ENCODE results near the gene CMIP. TPM values are rescaled to one million over a fixed set of nuclear protein-coding genes. Genes with fewer than 3 reads are reported as not detected.

The CMIP gene
- polyA plus RNA-seq, 1 donor from 2014 or later = 15.1 TPM

GRCh38 chr16:81582655-81583441 is 138.2 kb downstream of the CMIP start:
- H2AFZ ChIP-seq (ENCODE audit: low read depth, low read length) = no peak overlapping the region
- TF ChIP-seq EP300 (conservative IDR thresholded peaks at IDR 0.05; ENCODE audit: poor library complexity, severe bottlenecking) (no peak), MXI1 (conservative IDR thresholded peaks at IDR 0.05; ENCODE audit: poor library complexity, severe bottlenecking) (no peak), TAF1 (IDR thresholded peaks at IDR 0.05; ENCODE audit: low read depth) (no peak), CTCF (IDR thresholded peaks at IDR 0.05; ENCODE audit: poor library complexity, severe bottlenecking) (no peak), REST (IDR thresholded peaks at IDR 0.05; ENCODE audit: borderline replicate concordance) (no peak), SMC3 (conservative IDR thresholded peaks at IDR 0.05; ENCODE audit: poor library complexity) (no peak), RAD21 (conservative IDR thresholded peaks at IDR 0.05) (no peak), EZH2 (IDR thresholded peaks at IDR 0.05; ENCODE audit: borderline replicate concordance, insufficient read depth, low read length, poor library complexity, severe bottlenecking) (no peak), POLR2AphosphoS5 (IDR thresholded peaks at IDR 0.05) (no peak)
- no peaks in the 10 kb centered on the region for H3K9me2 ChIP-seq (ENCODE audit: insufficient read depth, low read length)
- no peaks in the 10 kb centered on the region for H3F3A ChIP-seq (ENCODE audit: insufficient read depth, low read length, poor library complexity, severe bottlenecking)
- no peak overlapping the region for H3K27ac ChIP-seq (ENCODE audit: low read length)
- H3K27me3 ChIP-seq (ENCODE audit: insufficient read depth, low read depth, low read length) = no peaks in the 10 kb centered on the region
- H4K20me1 ChIP-seq (ENCODE audit: insufficient read depth) = no peaks in the 10 kb centered on the region
- no peak overlapping the region for H3K4me2 ChIP-seq (ENCODE audit: low read length)
- H3K9me3 ChIP-seq (ENCODE audit: low read length) = no peaks in the 10 kb centered on the region
- H3K4me3 ChIP-seq (ENCODE audit: low read length) = no peak overlapping the region
- H3K36me3 ChIP-seq (ENCODE audit: insufficient read depth, low read length) = peaks cover 5% of the 10 kb centered on the region
- no peak overlapping the region for H3K9ac ChIP-seq (ENCODE audit: low read length)
- H3K79me2 ChIP-seq (replicated peaks; ENCODE audit: insufficient read depth, low read length) = peaks cover 4% of the 10 kb centered on the region

DNA sequence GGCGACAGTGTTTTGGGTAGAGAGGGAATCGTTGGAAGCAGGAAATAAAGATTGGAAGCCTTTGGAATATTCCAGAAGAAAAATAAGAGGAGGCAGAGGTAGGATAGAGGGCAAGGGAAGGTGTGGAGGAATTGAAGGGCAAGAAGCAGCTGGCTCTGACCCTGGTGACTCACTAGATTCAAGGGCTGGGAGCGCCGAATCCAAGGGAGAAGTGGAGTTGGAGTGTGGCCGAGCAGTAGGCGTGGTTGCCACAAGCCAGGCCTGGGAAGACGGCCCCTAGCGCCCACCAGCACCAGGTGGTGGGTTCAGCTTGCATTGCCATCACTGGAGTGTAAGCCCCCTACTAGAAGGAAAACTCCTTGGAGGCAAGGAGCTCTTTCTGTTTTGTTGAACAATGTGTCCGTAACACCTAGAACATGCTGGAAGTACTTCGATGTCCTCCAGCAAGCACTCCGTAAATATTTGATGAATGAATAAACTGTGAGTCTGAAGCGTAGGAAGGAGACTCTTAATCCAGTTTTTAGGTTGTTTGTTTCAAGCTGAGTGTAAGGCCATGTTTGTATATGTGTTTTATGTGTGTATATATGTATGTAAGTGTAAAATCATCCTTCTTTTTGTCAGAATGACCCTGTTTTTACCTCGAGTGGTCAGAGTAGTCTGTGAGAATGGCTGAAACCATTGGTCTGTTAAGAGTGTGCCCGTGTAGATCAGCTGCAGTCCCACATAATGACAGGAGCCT is 139.5 kb downstream of the CMIP start:
- H3K27ac ChIP-seq (ENCODE audit: low read length) = no peak overlapping the region
- no peak overlapping the region for H2AFZ ChIP-seq (ENCODE audit: low read depth, low read length)
- H3K36me3 ChIP-seq (ENCODE audit: insufficient read depth, low read length) = no peaks in the 10 kb centered on the region
- H3K4me3 ChIP-seq (ENCODE audit: low read length) = no peak overlapping the region
- H3K9me2 ChIP-seq (ENCODE audit: insufficient read depth, low read length) = no peaks in the 10 kb centered on the region
- TF ChIP-seq REST (IDR thresholded peaks at IDR 0.05; ENCODE audit: borderline replicate concordance) (no peak), RAD21 (conservative IDR thresholded peaks at IDR 0.05) (no peak), EZH2 (IDR thresholded peaks at IDR 0.05; ENCODE audit: borderline replicate concordance, insufficient read depth, low read length, poor library complexity, severe bottlenecking) (no peak), CTCF (IDR thresholded peaks at IDR 0.05; ENCODE audit: poor library complexity, severe bottlenecking) (no peak), POLR2AphosphoS5 (IDR thresholded peaks at IDR 0.05) (no peak), MXI1 (conservative IDR thresholded peaks at IDR 0.05; ENCODE audit: poor library complexity, severe bottlenecking) (no peak), SMC3 (conservative IDR thresholded peaks at IDR 0.05; ENCODE audit: poor library complexity) (no peak), EP300 (conservative IDR thresholded peaks at IDR 0.05; ENCODE audit: poor library complexity, severe bottlenecking) (no peak), TAF1 (IDR thresholded peaks at IDR 0.05; ENCODE audit: low read depth) (no peak)
- no peaks in the 10 kb centered on the region for H3F3A ChIP-seq (ENCODE audit: insufficient read depth, low read length, poor library complexity, severe bottlenecking)
- H3K4me2 ChIP-seq (ENCODE audit: low read length) = no peak overlapping the region
- H3K27me3 ChIP-seq (ENCODE audit: insufficient read depth, low read depth, low read length) = no peaks in the 10 kb centered on the region
- H4K20me1 ChIP-seq (ENCODE audit: insufficient read depth) = peaks cover 2% of the 10 kb centered on the region
- no peaks in the 10 kb centered on the region for H3K9me3 ChIP-seq (ENCODE audit: low read length)
- H3K79me2 ChIP-seq (replicated peaks; ENCODE audit: insufficient read depth, low read length) = peaks cover 3% of the 10 kb centered on the region
- H3K9ac ChIP-seq (ENCODE audit: low read length) = no peak overlapping the region
